ENCODE results near the gene HMCES.
"Not testable (repeated sequence)": the region's sequence is repeated elsewhere in the genome, so short reads cannot be mapped to it uniquely, and the experiment has no call there.

Gene HMCES

GRCh38 chr3:129349169-129349568, 70.5 kb downstream of the HMCES start:
- not testable (repeated sequence) for H3K9me3 Mint-ChIP-seq; H3K4me3 Mint-ChIP-seq; H3K4me1 Mint-ChIP-seq (ENCODE audit: low read depth); H3K27ac Mint-ChIP-seq; H3K36me3 Mint-ChIP-seq (ENCODE audit: low read depth)
- H3K27me3 Mint-ChIP-seq (ENCODE audit: low read depth), result peaks cover 20% of the 10 kb centered on the region

- Mint-ChIP-seq H3K4me1 (ENCODE audit: low read depth) (peaks cover 1% of the 10 kb centered on the region), H3K27ac (no peak overlapping the region), H3K4me3 (no peak overlapping the region), H3K36me3 (ENCODE audit: low read depth) (no peaks in the 10 kb centered on the region), H3K9me3 (no peaks in the 10 kb centered on the region), H3K27me3 (ENCODE audit: low read depth) (peaks cover 17% of the 10 kb centered on the region)
Observed at GRCh38 chr3:129349791-129350190, 71.1 kb downstream of the HMCES start.

- Mint-ChIP-seq H3K4me1 (ENCODE audit: low read depth) (peaks cover under 1% of the 10 kb centered on the region), H3K27ac (no peak overlapping the region), H3K9me3 (no peaks in the 10 kb centered on the region), H3K36me3 (ENCODE audit: low read depth) (no peaks in the 10 kb centered on the region), H3K27me3 (ENCODE audit: low read depth) (peaks cover 4% of the 10 kb centered on the region), H3K4me3 (no peak overlapping the region)
Observed at GRCh38 chr3:129352045-129352444, 73.4 kb downstream of the HMCES start.

GRCh38 chr3:129352650-129353588, 74.2 kb downstream of the HMCES start:
- peaks cover 4% of the 10 kb centered on the region for H3K27me3 Mint-ChIP-seq (ENCODE audit: low read depth)
- no peak overlapping the region for H3K27ac Mint-ChIP-seq
- H3K36me3 Mint-ChIP-seq (ENCODE audit: low read depth), result no peaks in the 10 kb centered on the region
- no peaks in the 10 kb centered on the region for H3K9me3 Mint-ChIP-seq
- H3K4me3 Mint-ChIP-seq, result no peak overlapping the region
- H3K4me1 Mint-ChIP-seq (ENCODE audit: low read depth), result no peaks in the 10 kb centered on the region

- H3K9me3 Mint-ChIP-seq, result no peaks in the 10 kb centered on the region
- H3K27me3 Mint-ChIP-seq (ENCODE audit: low read depth), result peaks cover 4% of the 10 kb centered on the region
- H3K4me1 Mint-ChIP-seq (ENCODE audit: low read depth), result no peaks in the 10 kb centered on the region
- H3K36me3 Mint-ChIP-seq (ENCODE audit: low read depth), result no peaks in the 10 kb centered on the region
- H3K4me3 Mint-ChIP-seq, result no peak overlapping the region
- H3K27ac Mint-ChIP-seq, result no peak overlapping the region
Observed at GRCh38 chr3:129353589-129353941, 74.9 kb downstream of the HMCES start.
